Liver (tissue), 9 donors: ENCODE measurements around the gene BRSK1. TPM values are rescaled to one million over a fixed set of nuclear protein-coding genes. Genes with fewer than 3 reads are reported as not detected.

ENCODE experiments used
- DNase-seq: peaks from one replicate; pipeline ENCODE4 v3.0.0-alpha.2; 2017; ENCODE audit warnings: low spot score
- H3K27ac ChIP-seq, 2 donors: one replicate each; pipeline ENCODE4 v1.7.0; 2013; ENCODE audit warnings: inconsistent platforms in 2 of 2, low read length in 2 of 2, control low read depth in 1 of 2, low read depth in 1 of 2, mild to moderate bottlenecking in 1 of 2
- H3K27me3 ChIP-seq, 4 donors: one replicate each; pipeline versions ENCODE4 v1.6.1 to v1.7.0; 2013; ENCODE audit warnings: low read length in 3 of 4, inconsistent platforms in 1 of 4, mild to moderate bottlenecking in 1 of 4, moderate library complexity in 1 of 4; ENCODE audit not compliant: control insufficient read depth in 4 of 4, insufficient read depth in 4 of 4
- H3K36me3 ChIP-seq, 4 donors: one replicate each; pipeline versions ENCODE4 v1.6.1 to v1.7.0; 2013; ENCODE audit warnings: low read length in 3 of 4, mild to moderate bottlenecking in 3 of 4, low read depth in 1 of 4, moderate library complexity in 1 of 4; ENCODE audit not compliant: control insufficient read depth in 4 of 4, insufficient read depth in 3 of 4
- H3K4me1 ChIP-seq, 4 donors: one replicate each; pipeline versions ENCODE4 v1.6.1 to v1.7.0; 2013; ENCODE audit warnings: low read length in 3 of 4, mild to moderate bottlenecking in 3 of 4, moderate library complexity in 1 of 4; ENCODE audit not compliant: control insufficient read depth in 4 of 4, insufficient read depth in 4 of 4
- H3K4me3 ChIP-seq, 3 donors: one replicate each; pipeline versions ENCODE4 v1.6.1 to v1.7.0; 2013; ENCODE audit warnings: low read length in 3 of 3, control low read depth in 1 of 3, low read depth in 1 of 3, mild to moderate bottlenecking in 1 of 3
- H3K9ac ChIP-seq, 2 donors: one replicate each; pipeline ENCODE4 v1.7.0; 2013; ENCODE audit warnings: low read length in 2 of 2, mild to moderate bottlenecking in 2 of 2, moderate library complexity in 2 of 2, control low read depth in 1 of 2, low read depth in 1 of 2
- H3K9me3 ChIP-seq, 4 donors: one replicate each; pipeline versions ENCODE4 v1.6.1 to v1.7.0; 2013; ENCODE audit warnings: low read length in 3 of 4; ENCODE audit not compliant: control insufficient read depth in 4 of 4
- ATF3 ChIP-seq: IDR thresholded peaks from 2 replicates; pipeline ENCODE4 v1.6.1; 2016; ENCODE audit warnings: antibody characterized with exemption
- CTCF ChIP-seq: fragments of 150-350 bp; IDR thresholded peaks from 2 replicates; pipeline ENCODE4 v1.5.1; 2017; ENCODE audit warnings: improper control_type of control experiment, low read depth, low read length; ENCODE audit not compliant: missing input control
- EGR1 ChIP-seq, 2 donors: IDR thresholded peaks; 2 replicates each; pipeline ENCODE4 v1.6.1; 2016 to 2018; ENCODE audit warnings: antibody characterized with exemption in 2 of 2, low read depth in 2 of 2
- FOXA1 ChIP-seq: IDR thresholded peaks from 2 replicates; pipeline ENCODE4 v1.6.1; 2016; ENCODE audit warnings: antibody characterized with exemption
- FOXA2 ChIP-seq: IDR thresholded peaks from 2 replicates; pipeline ENCODE4 v1.6.1; 2016; ENCODE audit warnings: antibody characterized with exemption
- GABPA ChIP-seq, 2 donors: IDR thresholded peaks in 1 of 2; conservative IDR thresholded peaks in 1 of 2; 2 replicates each; pipeline ENCODE4 v1.6.1; 2016; ENCODE audit warnings: antibody characterized with exemption in 2 of 2, mild to moderate bottlenecking in 1 of 2, moderate library complexity in 1 of 2
- HNF4A ChIP-seq, 2 donors: conservative IDR thresholded peaks; 2 replicates each; pipeline ENCODE4 v1.6.1; 2016; ENCODE audit warnings: antibody characterized with exemption in 2 of 2, mild to moderate bottlenecking in 2 of 2
- HNF4G ChIP-seq: IDR thresholded peaks from 2 replicates; pipeline ENCODE4 v1.6.1; 2016; ENCODE audit warnings: antibody characterized with exemption
- JUND ChIP-seq, 2 donors: IDR thresholded peaks; 2 replicates each; pipeline ENCODE4 v1.6.1; 2016; ENCODE audit warnings: antibody characterized with exemption in 2 of 2
- MAX ChIP-seq: IDR thresholded peaks from 2 replicates; pipeline ENCODE4 v1.6.1; 2016; ENCODE audit warnings: antibody characterized with exemption
- NR2F2 ChIP-seq: IDR thresholded peaks from 2 replicates; pipeline ENCODE4 v1.6.1; 2016; ENCODE audit warnings: antibody characterized with exemption
- RAD21 ChIP-seq, 2 donors: IDR thresholded peaks; 2 replicates each; pipeline ENCODE4 v1.6.1; 2016; ENCODE audit warnings: antibody characterized with exemption in 2 of 2, mild to moderate bottlenecking in 2 of 2
- REST ChIP-seq: IDR thresholded peaks from 2 replicates; pipeline ENCODE4 v1.6.1; 2016; ENCODE audit warnings: antibody characterized with exemption, mild to moderate bottlenecking
- RXRA ChIP-seq, 2 donors: IDR thresholded peaks; 2 replicates each; pipeline ENCODE4 v1.6.1; 2017 to 2018; ENCODE audit warnings: antibody characterized with exemption in 2 of 2, mild to moderate bottlenecking in 1 of 2
- YY1 ChIP-seq: IDR thresholded peaks from 2 replicates; pipeline ENCODE4 v1.6.1; 2016; ENCODE audit warnings: antibody characterized with exemption, mild to moderate bottlenecking
- ZBTB33 ChIP-seq: IDR thresholded peaks from 2 replicates; pipeline ENCODE4 v1.6.1; 2016; ENCODE audit warnings: antibody characterized with exemption
- WGBS: extraction: QIAGEN DNeasy Blood & Tissue Kit; methylation state at CpG from one replicate; pipeline ENCODE4 v1.1.7; 2013; 5-methylcytosine and 5-hydroxymethylcytosine counted together
- polyA plus RNA-seq, 2 donors: library from polyadenylated mRNA; stranded (reverse) in 1 of 2; unstranded in 1 of 2; fragments of 200-250 nt in 1 of 2; fragments of >200 nt in 1 of 2; fragmentation: Nextera tagmentation in 1 of 2; extraction: Ambion mirVana in 1 of 2; gene quantifications; one replicate each; pipeline versions ENCODE4 v1.2.1 to v1.2.3, GENCODE V29; 2013 to 2015
- total RNA-seq, 2 donors: library from RNA; depleted of rRNA; stranded (reverse); fragments of >200 nt; gene quantifications; one replicate each; pipeline ENCODE4 v1.2.3, GENCODE V29; 2014
- donor health status: healthy.
- donor health status: healthy.
- donor health status: healthy.
- donor health status: healthy.
- donor health status: healthy.

Gene BRSK1
- total and polyA plus RNA-seq, 4 donors = 0.10 to 0.65 (median 0.42) TPM; not detected in 1

- TF ChIP-seq RXRA (IDR thresholded peaks at IDR 0.05) (no peak), ZBTB33 (no peak), ATF3 (no peak)
Measured at GRCh38 chr19:55320844-55321419, 37.1 kb downstream of the BRSK1 start (continued).

- H3K9me3 ChIP-seq = no peaks in the 10 kb centered on the region
- H3K4me3 ChIP-seq = no peak overlapping the region
- no peak overlapping the region for H3K9ac ChIP-seq
- TF ChIP-seq MAX (no peak), RAD21 (IDR thresholded peaks at IDR 0.05) (no peak), YY1 (no peak), JUND (IDR thresholded peaks at IDR 0.05) (no peak), ZBTB33 (no peak), FOXA2 (no peak), ATF3 (no peak), FOXA1 (no peak), GABPA (IDR thresholded peaks at IDR 0.05 in 1 of 2, conservative IDR thresholded peaks at IDR 0.05 in 1 of 2) (no peak), CTCF (no peak), REST (no peak), HNF4G (no peak), RXRA (IDR thresholded peaks at IDR 0.05) (no peak), EGR1 (IDR thresholded peaks at IDR 0.05; ENCODE audit: low read depth in 2 of 2) (no peak), NR2F2 (no peak), HNF4A (conservative IDR thresholded peaks at IDR 0.05) (no peak)
- H3K27me3 ChIP-seq = peaks cover 0 to 2% (median 0%) of the 10 kb centered on the region in 4 donors
- 67% methylated on average over 9 of the region's 9 CpGs for WGBS
- H3K36me3 ChIP-seq = no peaks in the 10 kb centered on the region
- H3K4me1 ChIP-seq = no peaks in the 10 kb centered on the region
- DNase-seq = no peak
- H3K27ac ChIP-seq = no peak overlapping the region
Measured at GRCh38 chr19:55321466-55322137, 37.8 kb downstream of the BRSK1 start.
